GM06990 (cell line): ENCODE results near the gene GPR150.
A peak's percentile ranks its signal among the peaks of the same experiment; 100 is the strongest.

Experiments used
- DNase-seq: peaks from one replicate; pipeline ENCODE4 v3.0.0-alpha.2; 2011; ENCODE audit not compliant: insufficient read length; ENCODE audit errors: extremely low read depth
- H3K27me3 ChIP-seq: replicated peaks from 2 replicates; pipeline ENCODE4 v1.6.0; 2011; ENCODE audit warnings: low read length; ENCODE audit not compliant: control insufficient read depth, insufficient read depth
- H3K36me3 ChIP-seq: 2 replicates; pipeline ENCODE4 v1.5.1; 2011; ENCODE audit warnings: low read length; ENCODE audit not compliant: control insufficient read depth, insufficient read depth
- H3K4me3 ChIP-seq: replicated peaks from 2 replicates; pipeline ENCODE4 v1.5.1; 2011; ENCODE audit warnings: low read depth, mild to moderate bottlenecking, control low read depth, low read length
- CTCF ChIP-seq: IDR thresholded peaks from 2 replicates; pipeline ENCODE4 v1.5.1; 2011; ENCODE audit warnings: low read length, control low read depth, mild to moderate bottlenecking, inconsistent platforms; ENCODE audit not compliant: insufficient read depth, poor library complexity, severe bottlenecking

Gene GPR150

GRCh38 chr5:95619514-95620029, 315 bp upstream of the GPR150 start:
- H3K4me3 ChIP-seq = peak overlapping the region; percentile 59
- no peak for TF ChIP-seq CTCF
- H3K27me3 ChIP-seq = no peaks in the 10 kb centered on the region
- DNase-seq = no peak
- H3K36me3 ChIP-seq = no peaks in the 10 kb centered on the region

DNA sequence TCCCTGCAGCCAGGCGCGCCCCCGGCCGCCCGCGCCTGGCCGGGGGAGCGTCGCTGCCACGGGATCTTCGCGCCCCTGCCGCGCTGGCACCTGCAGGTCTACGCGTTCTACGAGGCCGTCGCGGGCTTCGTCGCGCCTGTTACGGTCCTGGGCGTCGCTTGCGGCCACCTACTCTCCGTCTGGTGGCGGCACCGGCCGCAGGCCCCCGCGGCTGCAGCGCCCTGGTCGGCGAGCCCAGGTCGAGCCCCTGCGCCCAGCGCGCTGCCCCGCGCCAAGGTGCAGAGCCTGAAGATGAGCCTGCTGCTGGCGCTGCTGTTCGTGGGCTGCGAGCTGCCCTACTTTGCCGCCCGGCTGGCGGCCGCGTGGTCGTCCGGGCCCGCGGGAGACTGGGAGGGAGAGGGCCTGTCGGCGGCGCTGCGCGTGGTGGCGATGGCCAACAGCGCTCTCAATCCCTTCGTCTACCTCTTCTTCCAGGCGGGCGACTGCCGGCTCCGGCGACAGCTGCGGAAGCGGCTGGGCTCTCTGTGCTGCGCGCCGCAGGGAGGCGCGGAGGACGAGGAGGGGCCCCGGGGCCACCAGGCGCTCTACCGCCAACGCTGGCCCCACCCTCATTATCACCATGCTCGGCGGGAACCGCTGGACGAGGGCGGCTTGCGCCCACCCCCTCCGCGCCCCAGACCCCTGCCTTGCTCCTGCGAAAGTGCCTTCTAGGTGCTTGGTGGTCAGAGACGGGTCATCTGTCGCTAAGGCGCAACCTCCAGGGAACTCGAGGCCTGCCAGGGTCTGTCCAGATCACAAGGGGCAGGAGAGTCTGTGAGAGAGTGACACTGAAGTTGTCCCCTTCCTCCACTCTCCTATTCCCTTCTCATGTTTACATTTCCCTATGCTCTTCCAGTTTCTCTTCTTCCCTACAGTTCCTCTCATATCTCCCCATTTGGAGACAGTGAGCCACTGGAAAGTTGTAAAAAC, 1.3 kb downstream of the GPR150 start:
- H3K36me3 ChIP-seq = no peaks in the 10 kb centered on the region
- TF ChIP-seq CTCF = no peak
- DNase-seq = peak; percentile 69
- H3K4me3 ChIP-seq = peak overlapping the region; percentile 59
- no peaks in the 10 kb centered on the region for H3K27me3 ChIP-seq

DNA sequence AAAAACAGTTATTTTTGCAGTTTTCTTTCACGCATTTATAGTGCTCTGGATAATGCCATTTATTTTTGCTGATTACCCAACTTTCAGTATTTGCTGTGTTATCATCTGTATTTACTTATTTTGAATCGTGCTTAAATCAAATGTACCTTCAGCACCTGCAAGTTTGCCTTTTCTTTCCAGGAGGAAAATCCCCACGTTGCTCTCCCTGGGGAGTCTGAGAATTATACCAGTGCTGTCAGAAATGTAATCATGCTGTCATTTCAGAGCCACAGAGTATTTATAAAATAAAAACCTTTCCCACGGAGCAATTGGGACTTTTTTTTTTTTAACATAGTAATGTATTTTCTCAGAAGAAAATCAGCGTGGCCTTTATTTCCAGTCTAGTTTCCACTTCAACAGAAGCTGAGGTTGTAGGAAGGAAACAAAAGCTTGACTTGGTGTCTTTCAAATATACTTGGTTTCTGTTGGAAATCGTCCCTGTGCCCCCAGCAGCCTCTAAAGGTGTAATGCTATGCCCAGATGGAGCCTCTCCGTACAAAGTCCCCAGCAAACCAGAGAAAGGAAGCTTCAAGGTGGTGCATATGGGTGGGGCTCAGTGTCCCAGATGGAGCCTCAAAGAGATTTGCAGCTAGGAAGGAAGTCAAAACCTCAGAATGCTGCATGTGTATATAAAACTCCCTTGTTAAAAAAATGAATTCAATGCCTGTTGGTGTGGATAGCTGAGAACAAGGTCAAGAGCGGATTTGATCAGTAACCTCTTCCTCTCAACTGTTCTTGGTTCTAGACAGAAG, 2.1 kb downstream of the GPR150 start:
- Histone ChIP-seq H3K4me3 (no peak overlapping the region; the same call in 1 of the 2 replicates), H3K36me3 (no peaks in the 10 kb centered on the region), H3K27me3 (no peaks in the 10 kb centered on the region)
- DNase-seq = no peak
- TF ChIP-seq CTCF = no peak

DNA sequence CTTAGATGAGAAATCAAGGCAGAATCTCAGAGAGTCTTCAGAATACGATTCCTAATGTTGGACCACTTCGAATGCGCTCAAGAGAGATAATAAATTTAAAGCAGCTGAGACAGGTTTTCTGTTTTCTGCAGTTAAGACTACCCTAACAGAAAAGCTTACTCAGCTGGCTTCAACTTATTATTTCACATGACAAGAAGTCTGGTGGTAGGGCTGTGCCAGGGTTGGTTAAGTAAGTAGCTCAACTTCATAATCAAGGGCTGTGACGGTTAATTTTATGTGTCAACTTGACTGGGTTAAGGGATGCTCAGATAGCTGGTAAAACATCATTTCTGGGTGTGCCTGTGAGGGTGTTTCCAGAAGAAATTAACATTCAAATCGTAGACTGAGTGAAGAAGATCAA, 3.8 kb downstream of the GPR150 start:
- no peaks in the 10 kb centered on the region for H3K27me3 ChIP-seq
- TF ChIP-seq CTCF = no peak
- H3K36me3 ChIP-seq = no peaks in the 10 kb centered on the region

GRCh38 chr5:95624368-95624767, 4.5 kb downstream of the GPR150 start:
- no peak for TF ChIP-seq CTCF
- Histone ChIP-seq H3K4me3 (no peak overlapping the region), H3K36me3 (no peaks in the 10 kb centered on the region), H3K27me3 (no peaks in the 10 kb centered on the region)
- no peak for DNase-seq

More for the DNA sequence above, 3.8 kb downstream of the GPR150 start:
- no peak for DNase-seq
- no peak overlapping the region for H3K4me3 ChIP-seq
